ENCODE data around the gene ATG2B. TPM values are rescaled to one million over a fixed set of nuclear protein-coding genes. Genes with fewer than 3 reads are reported as not detected.

The ATG2B gene
- total and polyA plus RNA-seq, 2 of the 4 experiments (the other 2 are of a cell fraction), result 6.9 to 22.0 TPM

GRCh38 chr14:96364962-96365361 lies 1.8 kb upstream of the ATG2B start:
- Histone ChIP-seq H3K4me3 (ENCODE audit: insufficient read depth, low read depth, low read length) (no peak overlapping the region), H3K9me3 (ENCODE audit: control insufficient read depth, insufficient read depth, low read length) (no peaks in the 10 kb centered on the region), H3K79me1 (ENCODE audit: low read depth in 1 of 2, low read length in 2 of 2) (peaks cover 28 to 68% of the 10 kb centered on the region in 2 experiments), H3K56ac (ENCODE audit: extremely low read depth, insufficient read depth, low read length) (no peak overlapping the region), H3K27me3 (ENCODE audit: control insufficient read depth, insufficient read depth, low read length) (no peaks in the 10 kb centered on the region), H3K4ac (ENCODE audit: low read depth, low read length) (no peak overlapping the region), H4K8ac (ENCODE audit: low read depth in 2 of 2, low read length in 2 of 2) (no peak overlapping the region), H2AFZ (replicated peaks; ENCODE audit: low read length, poor library complexity) (no peak overlapping the region), H3K27ac (ENCODE audit: insufficient read depth, low read length) (no peak overlapping the region), H3K9me1 (ENCODE audit: insufficient read depth, low read length) (peaks cover 6% of the 10 kb centered on the region), H2AK5ac (ENCODE audit: low read depth, low read length) (no peak overlapping the region), H2BK5ac (ENCODE audit: low read depth, low read length, poor library complexity, severe bottlenecking) (no peak overlapping the region), H3K14ac (replicated peaks; ENCODE audit: low read depth, low read length) (no peak overlapping the region), H2BK120ac (ENCODE audit: low read depth, low read length) (no peak overlapping the region), H4K20me1 (ENCODE audit: insufficient read depth, low read length) (peaks cover 17% of the 10 kb centered on the region; the same call in 1 of the 2 replicates), H2BK15ac (ENCODE audit: low read depth, low read length) (no peak overlapping the region), H3K9ac (ENCODE audit: low read depth, low read length) (no peak overlapping the region), H3K18ac (ENCODE audit: low read depth, low read length) (no peak overlapping the region), H4K91ac (ENCODE audit: insufficient read depth, low read depth, low read length) (no peak overlapping the region), H3K4me2 (ENCODE audit: low read depth, low read length) (no peak overlapping the region; the same call in 1 of the 2 replicates), H3K36me3 (ENCODE audit: control insufficient read depth, insufficient read depth, low read length) (0 out of 2 replicates have a peak, but pooled peaks cover 2% of the 10 kb centered on the region), H4K5ac (ENCODE audit: low read depth, low read length) (no peak overlapping the region), H2AK9ac (replicated peaks; ENCODE audit: low read depth, low read length, poor library complexity) (peak overlapping the region; percentile 14), H2BK20ac (ENCODE audit: low read depth, low read length) (no peak overlapping the region), H3K4me1 (ENCODE audit: control insufficient read depth, insufficient read depth, low read length) (peaks cover 6% of the 10 kb centered on the region), H3K23ac (ENCODE audit: low read depth, low read length) (0 out of 2 replicates have a peak overlapping the region, but pooled peaks have one; percentile 84)
- ATAC-seq (ENCODE audit: low read depth), result no peak
- intact Hi-C loops (cut with micrococcal nuclease) (loop anchor here (5.0 kb wide), 1 partner anchor 57 kb away; no protein-coding TSS in a partner anchor), in situ Hi-C loops (cut with MboI; ENCODE audit: low sequenced_read_pairs) (no loop called here), dilution Hi-C loops (cut with HindIII; ENCODE audit: low sequenced_read_pairs, unreplicated experiment) (no loop called here)
- no peak for DNase-seq
- BruUV-seq (replicated peaks), result no TSS peak
- CTCF ChIA-PET, result interaction anchor here (1.0 kb wide), 1 partner anchor 8 kb away, joined by 3 read pairs; no protein-coding TSS in a partner anchor
- no CpG with 5 or more reads among the region's 1 CpG for WGBS, 2 experiments (ENCODE audit: extremely low coverage in 2 of 2, insufficient read length in 1 of 2)
- TF ChIP-seq RFX5 (IDR thresholded peaks at IDR 0.05; ENCODE audit: low read depth, low read length), result no peak
- no peak for TF ChIP-seq RAD21 (IDR thresholded peaks at IDR 0.05; ENCODE audit: low read length)
- TF ChIP-seq MXI1 (IDR thresholded peaks at IDR 0.05; ENCODE audit: borderline replicate concordance, low read depth, low read length), result no peak
- no peak for TF ChIP-seq RCOR1 (IDR thresholded peaks at IDR 0.05; ENCODE audit: insufficient replicate concordance, low read length)
- no peak for TF ChIP-seq CEBPB (IDR thresholded peaks at IDR 0.05; ENCODE audit: low read depth, low read length)
- TF ChIP-seq MAFK (IDR thresholded peaks at IDR 0.05; ENCODE audit: low read depth, low read length), result no peak
- TF ChIP-seq USF2 (IDR thresholded peaks at IDR 0.05; ENCODE audit: low read depth, low read length), result no peak
- no peak for TF ChIP-seq POLR2A (IDR thresholded peaks at IDR 0.05; ENCODE audit: low read depth, low read length)
- TF ChIP-seq CTCF (conservative IDR thresholded peaks at IDR 0.05; ENCODE audit: low read depth, low read length), result no peak
- TF ChIP-seq NFE2L2 (IDR thresholded peaks at IDR 0.05; ENCODE audit: low read depth, low read length), result no peak
- no peak for TF ChIP-seq ELK1 (IDR thresholded peaks at IDR 0.05; ENCODE audit: borderline replicate concordance, low read depth, low read length)
- no peak for TF ChIP-seq BHLHE40 (IDR thresholded peaks at IDR 0.05; ENCODE audit: low read depth, low read length)
- TF ChIP-seq CHD1 (IDR thresholded peaks at IDR 0.05; ENCODE audit: low read depth, low read length), result no peak
- TF ChIP-seq SMC3 (IDR thresholded peaks at IDR 0.05; ENCODE audit: low read depth, low read length), result no peak
- no peak for TF ChIP-seq MAZ (IDR thresholded peaks at IDR 0.05; ENCODE audit: borderline replicate concordance, low read depth, low read length)
- POLR2A ChIA-PET (ENCODE audit: unreplicated experiment), result no interaction called here

All from IMR-90 (cell line).